DOHH2 (cell line): Measurements from ENCODE around the gene KLHL36.

Experiments
- H3F3A ChIP-seq: fragments of 200-600 bp; sonication (generic), shearing (Covaris generic); 2 replicates; pipeline ENCODE4 v1.6.0; 2016; ENCODE audit warnings: antibody characterized with exemption, mild to moderate bottlenecking; ENCODE audit not compliant: control insufficient read depth, insufficient read depth
- H3K27ac ChIP-seq: fragments of 200-600 bp; sonication (generic); 2 replicates; pipeline ENCODE4 v1.5.1; 2014; ENCODE audit warnings: low read depth, mild to moderate bottlenecking, low read length, moderate library complexity
- H3K27me3 ChIP-seq: fragments of 200-600 bp; sonication (generic); 2 replicates; pipeline ENCODE4 v1.6.1; 2014; ENCODE audit warnings: mild to moderate bottlenecking, low read length, mixed read lengths; ENCODE audit not compliant: control insufficient read depth
- H3K36me3 ChIP-seq: fragments of 200-600 bp; sonication (generic); 2 replicates; pipeline ENCODE4 v1.6.1; 2014; ENCODE audit warnings: mild to moderate bottlenecking, low read length, moderate library complexity, mixed read lengths; ENCODE audit not compliant: control insufficient read depth
- H3K4me1 ChIP-seq: fragments of 200-600 bp; sonication (generic); 2 replicates; pipeline ENCODE4 v1.6.1; 2014; ENCODE audit warnings: mild to moderate bottlenecking, low read length, mixed read lengths; ENCODE audit not compliant: control insufficient read depth
- H3K4me2 ChIP-seq: fragments of 200-600 bp; sonication (generic); 2 replicates; pipeline ENCODE4 v1.6.0; 2014; ENCODE audit warnings: mild to moderate bottlenecking, low read length, moderate library complexity
- H3K4me3 ChIP-seq: fragments of 200-600 bp; sonication (generic); 2 replicates; pipeline ENCODE4 v1.5.1; 2014; ENCODE audit warnings: mild to moderate bottlenecking, low read length, mixed read lengths
- H3K79me2 ChIP-seq: fragments of 200-600 bp; sonication (generic); 2 replicates; pipeline ENCODE4 v1.6.1; 2014; ENCODE audit warnings: mild to moderate bottlenecking, low read length, mixed read lengths; ENCODE audit not compliant: control insufficient read depth
- H3K9me2 ChIP-seq: fragments of 200-600 bp; sonication (generic); replicated peaks from 2 replicates; pipeline ENCODE4 v1.6.1; 2014; ENCODE audit warnings: mild to moderate bottlenecking, low read length, mixed read lengths; ENCODE audit not compliant: control insufficient read depth
- H3K9me3 ChIP-seq: fragments of 200-600 bp; sonication (generic); 2 replicates; pipeline ENCODE4 v1.6.1; 2014; ENCODE audit warnings: antibody characterized with exemption, low read length, mixed read lengths; ENCODE audit not compliant: control insufficient read depth, insufficient read depth
- H4K20me1 ChIP-seq: fragments of 200-600 bp; sonication (generic); 2 replicates; pipeline ENCODE4 v1.6.0; 2014; ENCODE audit warnings: low read depth, mild to moderate bottlenecking, antibody characterized with exemption, low read length, moderate library complexity; ENCODE audit not compliant: control insufficient read depth, insufficient read depth
- CTCF ChIP-seq: fragments of 200-600 bp; sonication (generic); IDR thresholded peaks from one replicate; pipeline ENCODE4 v1.5.1; 2014; ENCODE audit warnings: antibody characterized with exemption, mild to moderate bottlenecking, low read depth, low read length; ENCODE audit not compliant: poor library complexity, severe bottlenecking
- EZH2phosphoT487 ChIP-seq: fragments of 200-600 bp; sonication (generic); IDR thresholded peaks from 2 replicates; pipeline ENCODE4 v1.6.1; 2017; ENCODE audit warnings: borderline replicate concordance, mild to moderate bottlenecking, antibody characterized with exemption, low read length, moderate library complexity, mixed read lengths

Gene KLHL36

GRCh38 chr16:84603140-84603816 lies 45.0 kb upstream of the KLHL36 start:
- peak overlapping the region; percentile 41 for H3K27ac ChIP-seq
- peaks cover 99% of the 10 kb centered on the region for H3K4me1 ChIP-seq
- H3K79me2 ChIP-seq, result peaks cover 86% of the 10 kb centered on the region
- H3K4me2 ChIP-seq, result peak overlapping the region; percentile 99
- H3F3A ChIP-seq, result peaks cover 35% of the 10 kb centered on the region
- H4K20me1 ChIP-seq, result 0 out of 2 replicates have a peak, but pooled peaks cover 2% of the 10 kb centered on the region
- no peaks in the 10 kb centered on the region for H3K9me3 ChIP-seq
- no peaks in the 10 kb centered on the region for H3K9me2 ChIP-seq
- no peaks in the 10 kb centered on the region for H3K27me3 ChIP-seq
- peak overlapping the region; percentile 42 for H3K4me3 ChIP-seq
- TF ChIP-seq CTCF (no peak), EZH2phosphoT487 (no peak)
- peaks cover 34% of the 10 kb centered on the region for H3K36me3 ChIP-seq

GRCh38 chr16:84603940-84604339 lies 44.4 kb upstream of the KLHL36 start:
- H3K4me3 ChIP-seq, result no peak overlapping the region
- H3K9me3 ChIP-seq, result no peaks in the 10 kb centered on the region
- H3K9me2 ChIP-seq, result no peaks in the 10 kb centered on the region
- peaks cover 38% of the 10 kb centered on the region for H3F3A ChIP-seq
- peak overlapping the region; percentile 99; the same call in 1 of the 2 replicates for H3K4me2 ChIP-seq
- TF ChIP-seq EZH2phosphoT487 (no peak), CTCF (no peak)
- H3K4me1 ChIP-seq, result peaks cover 100% of the 10 kb centered on the region
- H3K27me3 ChIP-seq, result no peaks in the 10 kb centered on the region
- peaks cover 35% of the 10 kb centered on the region for H3K36me3 ChIP-seq
- H4K20me1 ChIP-seq, result 0 out of 2 replicates have a peak, but pooled peaks cover 2% of the 10 kb centered on the region
- H3K27ac ChIP-seq, result no peak overlapping the region; the same call in 1 of the 2 replicates
- H3K79me2 ChIP-seq, result peaks cover 90% of the 10 kb centered on the region

- peaks cover 100% of the 10 kb centered on the region for H3K4me1 ChIP-seq
- H4K20me1 ChIP-seq, result 0 out of 2 replicates have a peak, but pooled peaks cover 2% of the 10 kb centered on the region
- no peak for TF ChIP-seq CTCF
- no peak for TF ChIP-seq EZH2phosphoT487
- H3K9me2 ChIP-seq, result no peaks in the 10 kb centered on the region
- peak overlapping the region; percentile 18 for H3K27ac ChIP-seq
- peaks cover 37% of the 10 kb centered on the region for H3F3A ChIP-seq
- H3K36me3 ChIP-seq, result peaks cover 41% of the 10 kb centered on the region
- H3K4me2 ChIP-seq, result peak overlapping the region; percentile 73
- H3K4me3 ChIP-seq, result peak overlapping the region; percentile 38
- no peaks in the 10 kb centered on the region for H3K9me3 ChIP-seq
- H3K79me2 ChIP-seq, result peaks cover 90% of the 10 kb centered on the region
- no peaks in the 10 kb centered on the region for H3K27me3 ChIP-seq
Measured at GRCh38 chr16:84604477-84605013, 43.8 kb upstream of the KLHL36 start.
